ENCODE data around the gene LIPC. TPM values are rescaled to one million over a fixed set of nuclear protein-coding genes. Genes with fewer than 3 reads are reported as not detected.

The LIPC gene
- total RNA-seq, 4 donors from 2014 or later = 0.47 TPM; not detected in 3

DNA sequence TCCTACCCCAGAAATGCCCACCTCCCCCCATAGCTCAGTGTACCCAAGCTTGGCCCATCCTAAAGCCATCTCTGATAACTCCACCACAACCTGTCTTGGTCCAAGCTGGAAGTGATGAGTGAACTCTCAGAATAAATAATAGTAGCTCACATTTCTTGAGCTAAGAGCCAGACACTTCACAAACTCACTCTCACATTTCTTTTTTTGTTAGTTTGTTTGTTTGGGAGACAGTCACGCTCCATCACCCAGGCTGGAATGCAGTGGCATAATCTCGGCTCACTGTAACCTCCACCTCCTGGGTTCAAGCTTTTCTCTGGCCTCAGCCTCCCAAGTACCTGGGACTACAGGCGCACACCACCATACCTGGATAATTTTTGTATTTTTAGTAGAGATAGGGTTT lies 46.2 kb downstream of the LIPC start:
- TF ChIP-seq POLR2A (IDR thresholded peaks at IDR 0.05) (no peak), CTCF (IDR thresholded peaks at IDR 0.05 in 4 of 5, conservative IDR thresholded peaks at IDR 0.05 in 1 of 5) (no peak)
- in situ Hi-C loops (cut with MboI; ENCODE audit: low sequenced_read_pairs in 4 of 4) (no loop called here), intact Hi-C loops (cut with DNase I; ENCODE audit: low total_unique reads) (no loop called here)
- no peak for ATAC-seq
- DNase-seq = no peak
- no peaks in the 10 kb centered on the region for H3K36me3 ChIP-seq
- H3K4me1 ChIP-seq = peaks cover 0 to 1% of the 10 kb centered on the region in 2 donors
- no peaks in the 10 kb centered on the region for H3K27me3 ChIP-seq
- no peaks in the 10 kb centered on the region for H3K9me3 ChIP-seq
- H3K4me3 ChIP-seq = no peak overlapping the region
- no peak overlapping the region for H3K27ac ChIP-seq

DNA sequence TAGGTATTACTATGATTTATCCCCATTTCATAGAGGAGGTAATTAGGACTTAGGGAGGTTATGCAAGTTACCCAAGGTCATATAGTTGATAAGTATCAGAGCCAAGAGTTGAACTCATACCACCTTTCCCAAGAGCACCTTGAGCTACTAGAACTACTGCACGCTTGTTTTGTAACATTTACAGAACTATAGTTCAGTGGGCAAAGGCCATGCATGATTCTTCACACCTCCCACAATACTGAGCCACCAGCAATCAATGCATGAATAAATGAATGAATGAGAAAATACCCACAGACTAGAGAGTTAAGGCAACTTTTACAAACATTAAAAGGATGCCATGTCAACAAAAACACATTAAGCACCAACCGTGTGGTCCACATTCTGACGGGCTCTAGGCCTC lies 46.8 kb downstream of the LIPC start:
- intact Hi-C loops (cut with DNase I; ENCODE audit: low total_unique reads) (no loop called here), in situ Hi-C loops (cut with MboI; ENCODE audit: low sequenced_read_pairs in 4 of 4) (no loop called here)
- Histone ChIP-seq H3K36me3 (no peaks in the 10 kb centered on the region), H3K9me3 (no peaks in the 10 kb centered on the region), H3K4me3 (no peak overlapping the region), H3K27ac (no peak overlapping the region), H3K27me3 (no peaks in the 10 kb centered on the region), H3K4me1 (no peaks in the 10 kb centered on the region)
- DNase-seq (no peak), ATAC-seq (no peak)
- TF ChIP-seq CTCF (IDR thresholded peaks at IDR 0.05 in 4 of 5, conservative IDR thresholded peaks at IDR 0.05 in 1 of 5) = no peak
- no peak for TF ChIP-seq POLR2A (IDR thresholded peaks at IDR 0.05)

DNA sequence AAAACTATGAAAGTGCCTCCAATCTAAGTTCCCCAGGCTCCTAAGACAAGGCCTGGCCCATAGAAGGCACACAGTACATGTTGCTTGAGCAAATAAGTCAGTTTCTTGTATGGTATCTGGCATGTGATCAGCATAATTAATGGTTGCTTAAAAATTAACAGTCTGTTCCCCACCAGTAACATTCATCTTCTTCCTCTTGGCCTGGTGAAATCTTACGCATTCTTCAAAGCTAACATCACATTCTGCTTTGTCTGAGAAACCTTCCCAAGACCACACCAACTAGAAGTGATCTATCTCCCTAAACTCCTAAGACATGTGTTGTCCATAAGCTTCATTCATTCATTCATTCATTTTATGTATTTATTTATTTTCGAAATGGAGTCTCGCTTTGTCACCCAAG lies 48.1 kb downstream of the LIPC start:
- DNase-seq (no peak), ATAC-seq (no peak)
- in situ Hi-C loops (cut with MboI; ENCODE audit: low sequenced_read_pairs in 4 of 4) = no loop called here
- Histone ChIP-seq H3K4me3 (no peak overlapping the region), H3K27ac (no peak overlapping the region), H3K36me3 (no peaks in the 10 kb centered on the region), H3K27me3 (no peaks in the 10 kb centered on the region), H3K9me3 (no peaks in the 10 kb centered on the region), H3K4me1 (no peaks in the 10 kb centered on the region)
- TF ChIP-seq CTCF (IDR thresholded peaks at IDR 0.05 in 4 of 5, conservative IDR thresholded peaks at IDR 0.05 in 1 of 5) (no peak), POLR2A (IDR thresholded peaks at IDR 0.05) (no peak)
- intact Hi-C loops (cut with DNase I; ENCODE audit: low total_unique reads) = no loop called here

- H3K36me3 ChIP-seq = no peaks in the 10 kb centered on the region
- H3K4me1 ChIP-seq = no peaks in the 10 kb centered on the region
- no peak for ATAC-seq
- H3K4me3 ChIP-seq = no peak overlapping the region
- in situ Hi-C loops (cut with MboI; ENCODE audit: low sequenced_read_pairs in 4 of 4) = no loop called here
- intact Hi-C loops (cut with DNase I; ENCODE audit: low total_unique reads) = no loop called here
- no peaks in the 10 kb centered on the region for H3K9me3 ChIP-seq
- H3K27me3 ChIP-seq = no peaks in the 10 kb centered on the region
- no peak for DNase-seq
- no peak for TF ChIP-seq POLR2A (IDR thresholded peaks at IDR 0.05)
- no peak for TF ChIP-seq CTCF (IDR thresholded peaks at IDR 0.05 in 4 of 5, conservative IDR thresholded peaks at IDR 0.05 in 1 of 5)
- no peak overlapping the region for H3K27ac ChIP-seq
Observed at GRCh38 chr15:58483376-58483775, 51.6 kb downstream of the LIPC start.
